HG02870 (cell line): ENCODE measurements around the gene ZNF670.
"Not testable (repeated sequence)": the region's sequence is repeated elsewhere in the genome, so short reads cannot be mapped to it uniquely, and the experiment has no call there.

ENCODE experiments used
- ATAC-seq: cut with Tn5 transposase; IDR thresholded peaks from one replicate; pipeline ENCODE4 v1.9.1; 2021; ENCODE audit warnings: mild to moderate bottlenecking, moderate library complexity; ENCODE audit not compliant: unreplicated experiment

ZNF670 gene

DNA sequence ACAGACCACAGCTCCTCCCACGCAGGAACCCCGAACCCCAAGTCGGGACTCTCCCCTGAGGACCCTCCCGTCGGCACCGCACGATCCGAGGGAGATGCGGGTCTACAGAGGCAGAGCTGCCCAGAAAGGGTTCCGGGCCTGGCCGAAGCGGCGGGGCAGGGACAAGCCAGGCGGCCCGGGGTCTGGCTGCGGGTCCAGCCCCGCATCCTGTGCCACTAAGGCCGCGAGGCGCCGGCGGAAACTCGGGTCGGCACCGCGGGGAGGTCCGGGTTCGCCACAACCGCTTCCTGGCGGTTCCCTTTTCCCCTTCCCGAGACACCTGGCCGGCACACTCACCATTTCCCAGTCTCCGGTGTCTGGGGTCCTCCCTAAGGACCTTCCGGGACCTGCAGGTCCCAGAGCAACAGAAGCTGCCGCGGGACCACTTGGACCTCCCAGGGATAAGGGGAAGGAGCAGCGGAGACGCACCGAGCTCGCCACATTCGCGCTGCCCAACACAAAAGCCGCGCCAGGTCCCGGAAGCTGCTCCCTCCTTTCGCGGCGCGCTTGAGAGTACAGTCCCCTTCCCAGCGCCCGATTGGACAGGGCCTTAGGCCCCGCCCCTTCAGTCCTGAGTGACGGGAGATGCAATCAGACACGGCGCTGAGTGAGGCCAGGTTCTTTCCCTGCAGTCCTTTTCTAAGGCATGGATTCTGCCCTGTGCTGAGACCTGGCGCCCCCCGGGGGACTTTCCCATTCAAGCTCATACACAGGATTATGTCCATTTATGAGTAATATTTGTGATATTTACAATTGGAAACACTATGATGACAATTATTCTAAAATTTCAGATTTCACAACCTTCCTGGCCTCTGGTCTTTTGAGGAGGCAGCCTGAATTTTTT, at the start of gene ZNF670:
Gene ZNF670, minus strand, starts transcription at position 554 of the 883 bp plus-strand sequence. Its CDS starts 215 bp downstream, at position 339.
- ATAC-seq: peak; percentile 99

GRCh38 chr1:247127519-247128282, 49.1 kb upstream of the ZNF670 start:
- ATAC-seq: not testable (repeated sequence)

- ATAC-seq: peak; percentile 49
These were observed 48.0 kb upstream of the ZNF670 start for GRCh38 chr1:247126601-247127000.

GRCh38 chr1:247126166-247126565, 47.6 kb upstream of the ZNF670 start:
- peak; percentile 99 for ATAC-seq

DNA sequence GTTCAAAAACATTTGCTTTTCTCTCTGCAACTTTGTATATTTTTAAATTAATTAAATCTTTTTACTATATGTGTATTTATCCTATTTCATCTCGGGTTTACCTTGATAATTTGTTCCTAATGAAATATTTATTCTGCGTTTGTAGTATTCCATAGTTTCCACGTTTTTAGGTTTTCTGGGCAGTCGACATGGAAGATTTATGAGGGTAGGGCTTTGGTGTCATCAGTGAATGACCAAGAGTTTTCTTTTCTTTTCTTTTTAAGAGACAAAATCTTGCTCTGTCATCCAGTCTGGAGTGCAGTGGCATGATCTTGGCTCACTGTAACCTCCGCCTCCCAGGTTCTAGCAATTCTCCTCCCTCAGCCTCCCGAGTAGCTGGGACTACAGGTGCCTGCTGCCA, 42.8 kb upstream of the ZNF670 start:
- no peak for ATAC-seq

DNA sequence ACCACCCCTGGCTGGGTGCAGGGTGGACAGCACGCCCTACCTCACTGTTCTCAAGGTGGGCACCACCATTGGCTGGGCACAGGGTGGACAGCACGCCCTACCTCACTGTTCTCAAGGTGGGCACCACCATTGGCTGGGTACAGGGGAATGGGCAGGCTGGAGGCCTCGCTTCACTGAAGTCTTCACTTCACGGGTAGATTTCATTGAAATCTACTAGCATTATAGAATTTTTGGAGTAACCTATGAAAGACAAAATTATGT, 41.7 kb upstream of the ZNF670 start:
- not testable (repeated sequence) for ATAC-seq

GRCh38 chr1:247119600-247120407, 41.2 kb upstream of the ZNF670 start:
- ATAC-seq: no peak

GRCh38 chr1:247118946-247119446, 40.4 kb upstream of the ZNF670 start:
- no peak for ATAC-seq

DNA sequence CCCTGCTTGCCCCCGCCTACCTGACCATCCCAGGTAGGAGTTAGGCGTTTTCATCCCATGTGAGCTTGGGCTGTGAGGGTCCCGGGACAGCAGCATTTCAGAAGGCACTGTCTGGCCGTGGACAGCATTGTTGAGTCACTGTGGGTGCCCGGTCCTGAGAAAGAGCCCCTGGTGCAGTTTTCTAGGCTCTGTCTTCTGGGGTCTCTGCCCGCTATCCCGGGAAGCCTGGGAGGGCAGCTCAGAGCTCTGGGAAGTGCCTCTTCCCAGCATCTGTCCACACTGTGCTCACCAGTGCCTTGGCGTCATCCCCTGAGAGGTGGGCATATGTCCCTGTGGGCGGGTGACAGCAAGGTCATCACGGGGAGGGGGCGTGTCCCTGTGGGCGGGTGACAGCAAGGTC, 36.9 kb upstream of the ZNF670 start:
- no peak for ATAC-seq

- no peak for ATAC-seq
These were observed 36.5 kb upstream of the ZNF670 start for GRCh38 chr1:247115141-247115510.

- no peak for ATAC-seq
These were observed 35.9 kb upstream of the ZNF670 start for GRCh38 chr1:247114351-247115140.

DNA sequence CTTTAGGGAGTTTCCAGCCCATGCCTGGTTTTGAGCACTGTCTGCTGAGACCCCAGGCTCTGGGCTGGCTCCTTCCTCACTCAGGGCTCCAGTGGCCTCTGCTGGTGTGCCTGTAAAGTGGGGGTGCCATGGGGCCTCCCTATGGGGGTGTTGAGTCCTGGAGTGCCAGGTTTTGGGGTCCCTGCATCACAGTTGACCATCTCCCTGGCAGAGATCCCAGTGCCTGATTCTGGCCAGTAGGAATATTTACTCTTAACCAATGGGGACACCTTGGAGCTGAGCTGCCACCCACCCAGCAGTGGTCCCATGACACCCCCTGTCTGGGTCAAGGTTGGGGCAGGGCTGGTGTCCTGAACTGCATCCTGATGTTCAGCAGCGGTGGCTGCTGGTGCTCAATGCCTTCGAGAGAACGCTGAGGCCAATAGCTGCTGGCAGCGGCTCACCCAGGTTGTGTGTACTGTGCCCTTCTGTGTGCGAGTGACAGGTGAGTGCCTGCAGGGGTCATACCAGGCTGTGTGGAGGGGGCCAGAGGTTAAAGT, 35.2 kb upstream of the ZNF670 start:
- no peak for ATAC-seq

DNA sequence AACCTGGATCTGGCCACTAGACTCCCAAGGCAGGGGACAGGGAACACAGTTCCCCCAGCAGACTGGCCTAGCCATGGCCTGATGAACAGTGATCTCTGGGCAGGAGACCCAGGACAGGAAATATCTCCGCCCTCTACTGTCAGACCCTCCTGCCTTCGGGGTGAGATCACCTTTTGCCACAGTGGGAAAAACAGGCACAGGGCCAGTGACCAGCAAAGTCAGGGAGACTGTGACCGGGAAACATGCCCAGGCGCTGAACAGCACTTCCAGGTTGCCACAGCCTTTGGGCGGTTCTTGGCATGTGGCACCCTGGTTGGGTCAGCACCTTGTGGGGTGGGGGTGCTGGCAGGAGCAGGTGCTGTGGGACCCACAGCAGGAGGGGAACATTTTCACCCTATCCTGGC, 34.5 kb upstream of the ZNF670 start:
- ATAC-seq: no peak

GRCh38 chr1:247112479-247112781, 33.8 kb upstream of the ZNF670 start:
- ATAC-seq: no peak

- ATAC-seq: no peak
These were observed 33.3 kb upstream of the ZNF670 start for GRCh38 chr1:247111700-247112478.

- ATAC-seq: no peak
These were observed 32.7 kb upstream of the ZNF670 start for GRCh38 chr1:247111259-247111699.

DNA sequence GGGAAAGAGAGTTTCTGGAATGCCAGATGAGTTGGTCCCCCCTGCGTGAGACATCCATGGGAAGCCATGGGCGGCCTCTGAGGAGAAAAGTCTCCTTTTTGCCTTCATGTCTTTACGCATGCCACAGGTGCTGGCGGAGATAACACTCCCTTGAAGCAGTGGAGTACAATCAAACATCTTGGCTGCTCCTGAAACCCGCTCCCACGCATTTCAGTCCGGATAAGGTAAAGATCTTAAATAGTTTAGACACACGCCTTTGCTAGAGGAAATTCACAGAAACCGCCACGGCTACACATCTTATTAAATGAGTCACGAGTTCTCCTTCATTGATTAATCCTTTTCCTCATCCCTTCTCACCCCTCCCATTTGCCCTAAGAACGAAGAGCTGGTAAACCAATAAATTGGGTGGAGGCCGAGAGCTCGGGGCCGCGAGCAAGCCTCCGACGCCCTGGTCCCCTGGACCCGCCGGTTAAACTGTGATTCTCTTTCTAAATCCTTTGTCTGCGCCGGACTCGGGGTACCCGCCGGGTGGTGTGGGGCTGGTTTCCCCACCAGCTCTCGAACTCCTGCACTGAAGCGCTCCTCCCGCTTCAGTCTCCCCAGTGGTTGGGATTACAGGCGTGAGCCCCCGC, 32.1 kb upstream of the ZNF670 start:
- ATAC-seq: no peak

DNA sequence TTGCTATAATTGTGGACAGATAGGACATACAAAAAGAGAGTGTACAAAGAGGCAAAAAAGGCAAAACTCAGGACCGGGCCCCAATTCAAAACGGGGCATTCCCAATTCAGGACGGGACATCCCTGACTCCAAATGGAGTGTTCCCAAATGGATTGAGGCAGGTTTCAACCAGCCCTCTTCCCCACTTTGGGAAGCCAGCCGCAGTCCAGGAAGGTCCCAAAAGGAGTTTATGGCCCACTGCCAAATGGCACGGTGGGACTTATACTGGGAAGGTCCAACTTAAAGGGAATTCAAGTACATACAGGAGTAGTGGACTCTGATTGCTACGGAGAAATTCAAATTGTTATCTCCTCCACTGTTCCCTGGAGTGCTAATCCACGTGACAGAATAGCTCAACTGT, 29.1 kb upstream of the ZNF670 start:
- ATAC-seq: no peak

- no peak for ATAC-seq
These were observed 27.4 kb upstream of the ZNF670 start for GRCh38 chr1:247105966-247106365.
